Neural progenitor cell (in vitro differentiated cells): ENCODE data around the gene IFT122. TPM values are rescaled to one million over a fixed set of nuclear protein-coding genes. Genes with fewer than 3 reads are reported as not detected.

Experiments
- DNase-seq: peaks from one replicate; pipeline ENCODE4 v3.0.0-alpha.2; 2016; ENCODE audit warnings: low spot score
- H2AFZ ChIP-seq: fragments of 200-600 bp; sonication (generic); replicated peaks from 2 replicates; pipeline ENCODE4 v1.6.1; 2016; ENCODE audit warnings: antibody characterized with exemption
- H3F3A ChIP-seq: fragments of 200-600 bp; sonication (generic); 2 replicates; pipeline ENCODE4 v1.6.1; 2016; ENCODE audit warnings: antibody characterized with exemption, low read depth
- H3K27ac ChIP-seq: fragments of 200-600 bp; sonication (generic); 2 replicates; pipeline ENCODE4 v1.5.1; 2016; ENCODE audit warnings: mild to moderate bottlenecking
- H3K27me3 ChIP-seq: fragments of 200-600 bp; sonication (generic); 2 replicates; pipeline ENCODE4 v1.6.1; 2016; ENCODE audit warnings: mild to moderate bottlenecking, moderate library complexity
- H3K36me3 ChIP-seq: fragments of 200-600 bp; sonication (generic); 2 replicates; pipeline ENCODE4 v1.5.1; 2016
- H3K4me1 ChIP-seq: fragments of 200-600 bp; sonication (generic); 2 replicates; pipeline ENCODE4 v1.6.1; 2016; ENCODE audit warnings: mixed run types
- H3K4me2 ChIP-seq: fragments of 200-600 bp; sonication (generic); 2 replicates; pipeline ENCODE4 v1.6.1; 2016
- H3K4me3 ChIP-seq: fragments of 200-600 bp; sonication (generic); 2 replicates; pipeline ENCODE4 v1.5.1; 2016
- H3K79me2 ChIP-seq: fragments of 200-600 bp; sonication (generic); 2 replicates; pipeline ENCODE4 v1.6.1; 2016; ENCODE audit warnings: low read depth
- H3K9ac ChIP-seq: fragments of 200-600 bp; sonication (generic); 2 replicates; pipeline ENCODE4 v1.6.1; 2016
- H3K9me3 ChIP-seq: fragments of 200-600 bp; sonication (generic); 2 replicates; pipeline ENCODE4 v1.5.1; 2016; ENCODE audit warnings: low read depth
- H4K20me1 ChIP-seq: fragments of 200-600 bp; sonication (generic); 2 replicates; pipeline ENCODE4 v1.6.1; 2016; ENCODE audit warnings: low read depth
- H3K27ac Mint-ChIP-seq: 3 replicates; pipeline ENCODE4 v1.8.0; 2021; ENCODE audit warnings: mixed read lengths
- H3K27me3 Mint-ChIP-seq: 2 replicates; pipeline ENCODE4 v1.8.0; 2022; ENCODE audit warnings: low read depth, mild to moderate bottlenecking, inconsistent platforms, moderate library complexity, mixed read lengths; ENCODE audit not compliant: insufficient read depth
- H3K36me3 Mint-ChIP-seq: 3 replicates; pipeline ENCODE4 v1.8.0; 2021; ENCODE audit warnings: mixed read lengths
- H3K4me1 Mint-ChIP-seq: 3 replicates; pipeline ENCODE4 v1.8.0; 2021; ENCODE audit warnings: mixed read lengths
- H3K4me3 Mint-ChIP-seq: 3 replicates; pipeline ENCODE4 v1.8.0; 2021; ENCODE audit warnings: mild to moderate bottlenecking, moderate library complexity, mixed read lengths
- H3K9me3 Mint-ChIP-seq: 3 replicates; pipeline ENCODE4 v1.8.0; 2020; ENCODE audit warnings: mixed read lengths
- EZH2 ChIP-seq: fragments of 200-600 bp; sonication (generic); IDR thresholded peaks from 2 replicates; pipeline ENCODE4 v1.6.1; 2017; ENCODE audit warnings: antibody characterized with exemption, mild to moderate bottlenecking, moderate library complexity
- EZH2phosphoT487 ChIP-seq: fragments of 200-600 bp; sonication (generic); IDR thresholded peaks from 2 replicates; pipeline ENCODE4 v1.6.1; 2017; ENCODE audit warnings: antibody characterized with exemption
- total RNA-seq: library from RNA; depleted of rRNA; stranded (reverse); fragments of >200 nt; gene quantifications from 2 replicates; pipeline ENCODE4 v1.2.3, GENCODE V29; 2015; ENCODE audit warnings: low replicate concordance
- TF ChIP-seq, protein P1 (sequence below): fragments of 200-600 bp; sonication (generic); IDR thresholded peaks from 2 replicates; pipeline ENCODE4 v1.5.1; 2017; ENCODE audit warnings: antibody characterized with exemption, mild to moderate bottlenecking

Gene IFT122
- total RNA-seq, 1 donor from 2014 or later: 48.0 TPM

DNA sequence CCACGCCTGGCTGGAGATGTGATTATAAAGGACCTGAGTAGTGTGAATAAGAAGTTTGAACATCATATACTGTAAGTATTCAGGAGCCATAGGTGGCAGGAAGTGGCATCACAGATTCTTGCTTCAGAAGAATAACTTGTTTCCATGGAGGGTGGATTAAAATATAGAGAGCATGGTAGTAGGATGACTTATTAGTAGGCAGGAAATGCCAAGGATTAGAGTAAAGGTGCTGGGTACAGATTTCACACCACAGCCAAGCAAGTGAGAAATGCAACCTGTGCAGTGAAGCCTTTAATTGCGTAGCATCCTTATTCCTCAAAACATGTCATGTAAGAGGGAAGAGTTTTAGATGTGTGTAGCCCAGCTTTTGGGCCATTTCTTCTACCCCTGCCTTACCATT lies 30.8 kb downstream of the IFT122 start:
- no peak overlapping the region for H2AFZ ChIP-seq
- no peaks in the 10 kb centered on the region for H3K36me3 ChIP-seq
- no peak overlapping the region for H3K4me3 ChIP-seq
- H3K79me2 ChIP-seq: no peaks in the 10 kb centered on the region
- no peaks in the 10 kb centered on the region for H3K9me3 ChIP-seq
- H3K4me1 ChIP-seq: peaks cover 5% of the 10 kb centered on the region
- Mint-ChIP-seq H3K4me1 (peaks cover 13% of the 10 kb centered on the region), H3K4me3 (no peak overlapping the region), H3K27me3 (peaks cover 3% of the 10 kb centered on the region), H3K36me3 (peaks cover 11% of the 10 kb centered on the region), H3K9me3 (no peaks in the 10 kb centered on the region), H3K27ac (no peak overlapping the region)
- H4K20me1 ChIP-seq: no peaks in the 10 kb centered on the region
- DNase-seq: no peak
- no peaks in the 10 kb centered on the region for H3F3A ChIP-seq
- no peak overlapping the region for H3K27ac ChIP-seq
- H3K27me3 ChIP-seq: no peaks in the 10 kb centered on the region
- no peak overlapping the region for H3K9ac ChIP-seq
- TF ChIP-seq EZH2 (no peak), EZH2phosphoT487 (no peak)
- TF ChIP-seq, protein P1, sequence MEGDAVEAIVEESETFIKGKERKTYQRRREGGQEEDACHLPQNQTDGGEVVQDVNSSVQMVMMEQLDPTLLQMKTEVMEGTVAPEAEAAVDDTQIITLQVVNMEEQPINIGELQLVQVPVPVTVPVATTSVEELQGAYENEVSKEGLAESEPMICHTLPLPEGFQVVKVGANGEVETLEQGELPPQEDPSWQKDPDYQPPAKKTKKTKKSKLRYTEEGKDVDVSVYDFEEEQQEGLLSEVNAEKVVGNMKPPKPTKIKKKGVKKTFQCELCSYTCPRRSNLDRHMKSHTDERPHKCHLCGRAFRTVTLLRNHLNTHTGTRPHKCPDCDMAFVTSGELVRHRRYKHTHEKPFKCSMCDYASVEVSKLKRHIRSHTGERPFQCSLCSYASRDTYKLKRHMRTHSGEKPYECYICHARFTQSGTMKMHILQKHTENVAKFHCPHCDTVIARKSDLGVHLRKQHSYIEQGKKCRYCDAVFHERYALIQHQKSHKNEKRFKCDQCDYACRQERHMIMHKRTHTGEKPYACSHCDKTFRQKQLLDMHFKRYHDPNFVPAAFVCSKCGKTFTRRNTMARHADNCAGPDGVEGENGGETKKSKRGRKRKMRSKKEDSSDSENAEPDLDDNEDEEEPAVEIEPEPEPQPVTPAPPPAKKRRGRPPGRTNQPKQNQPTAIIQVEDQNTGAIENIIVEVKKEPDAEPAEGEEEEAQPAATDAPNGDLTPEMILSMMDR: no peak
- no peak overlapping the region for H3K4me2 ChIP-seq

DNA sequence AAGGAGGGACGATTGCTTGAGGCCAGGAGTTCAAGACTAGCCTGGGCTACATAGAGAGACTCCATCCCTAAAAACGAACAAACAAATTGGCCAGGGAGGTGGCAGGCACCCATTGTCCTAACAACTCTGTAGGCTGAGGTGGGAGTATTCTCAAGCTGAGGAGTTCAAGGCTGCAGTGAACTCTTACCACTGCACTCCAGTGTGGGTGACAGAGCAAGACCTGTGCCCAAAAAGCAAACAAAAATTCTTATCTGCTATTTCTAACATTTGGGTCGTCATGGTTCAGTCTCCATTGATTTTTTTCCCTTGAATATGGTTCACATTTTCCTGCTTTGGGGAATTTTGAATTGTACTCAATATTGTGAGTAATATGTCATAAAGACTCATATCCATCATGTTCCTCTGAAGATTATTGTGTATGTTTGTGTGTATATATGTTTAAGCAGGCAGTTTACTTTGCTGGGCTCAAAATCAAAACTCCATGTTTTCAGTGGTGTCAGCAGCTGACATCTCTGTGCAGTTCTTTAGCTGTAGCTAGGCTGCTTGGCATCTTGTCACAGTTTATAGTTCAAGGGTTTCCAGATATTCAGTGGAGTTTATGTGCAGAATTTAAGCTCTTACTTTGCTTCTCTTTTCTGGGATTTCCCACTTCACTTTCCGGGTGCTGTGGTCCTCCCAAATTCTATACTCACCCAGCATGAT lies 33.2 kb downstream of the IFT122 start:
- H3K27ac Mint-ChIP-seq: no peak overlapping the region
- H3K36me3 ChIP-seq: no peaks in the 10 kb centered on the region
- no peak overlapping the region for H2AFZ ChIP-seq
- no peaks in the 10 kb centered on the region for H4K20me1 ChIP-seq
- H3K4me1 ChIP-seq: no peaks in the 10 kb centered on the region
- H3K36me3 Mint-ChIP-seq: peaks cover 21% of the 10 kb centered on the region
- no peaks in the 10 kb centered on the region for H3K9me3 Mint-ChIP-seq
- TF ChIP-seq EZH2 (no peak), EZH2phosphoT487 (no peak)
- no peaks in the 10 kb centered on the region for H3F3A ChIP-seq
- no peak overlapping the region for H3K4me3 ChIP-seq
- H3K9me3 ChIP-seq: no peaks in the 10 kb centered on the region
- peaks cover 13% of the 10 kb centered on the region for H3K4me1 Mint-ChIP-seq
- H3K27me3 ChIP-seq: no peaks in the 10 kb centered on the region
- H3K79me2 ChIP-seq: no peaks in the 10 kb centered on the region
- peaks cover 5% of the 10 kb centered on the region for H3K27me3 Mint-ChIP-seq
- H3K9ac ChIP-seq: peak overlapping the region; percentile 5
- no peak overlapping the region for H3K27ac ChIP-seq
- DNase-seq: no peak
- H3K4me2 ChIP-seq: no peak overlapping the region
- no peak overlapping the region for H3K4me3 Mint-ChIP-seq

DNA sequence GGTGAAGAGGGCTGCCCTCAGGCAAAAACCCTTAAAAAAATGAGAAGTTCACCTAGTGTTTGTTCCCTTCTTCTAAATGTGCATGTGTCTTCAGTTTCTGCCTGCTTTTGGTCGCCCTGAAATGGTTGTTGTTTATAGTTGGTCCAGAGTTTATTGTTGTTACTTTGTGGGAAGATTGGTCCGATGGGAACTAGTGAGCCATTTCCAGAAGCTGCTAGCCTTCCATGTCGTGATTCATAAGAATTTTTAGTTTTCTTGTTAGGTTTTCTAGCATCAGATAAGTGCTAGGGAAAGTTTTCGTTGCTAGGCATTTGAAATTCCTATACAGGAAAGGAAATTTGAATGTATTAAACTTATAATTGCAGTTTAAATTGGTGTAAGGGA lies 33.7 kb downstream of the IFT122 start:
- Mint-ChIP-seq H3K9me3 (no peaks in the 10 kb centered on the region), H3K4me3 (no peak overlapping the region), H3K27me3 (peaks cover 5% of the 10 kb centered on the region), H3K4me1 (peaks cover 13% of the 10 kb centered on the region), H3K27ac (no peak overlapping the region), H3K36me3 (peaks cover 21% of the 10 kb centered on the region)
- Histone ChIP-seq H4K20me1 (no peaks in the 10 kb centered on the region), H3K4me3 (no peak overlapping the region), H3K36me3 (no peaks in the 10 kb centered on the region), H3K9me3 (no peaks in the 10 kb centered on the region), H3F3A (no peaks in the 10 kb centered on the region), H3K27me3 (no peaks in the 10 kb centered on the region), H3K4me2 (no peak overlapping the region), H3K9ac (no peak overlapping the region), H3K79me2 (no peaks in the 10 kb centered on the region), H3K27ac (no peak overlapping the region), H2AFZ (no peak overlapping the region), H3K4me1 (no peaks in the 10 kb centered on the region)
- DNase-seq: no peak
- TF ChIP-seq, protein P1: no peak
- TF ChIP-seq EZH2phosphoT487: no peak
- no peak for TF ChIP-seq EZH2
